Measurements from ENCODE around the gene VPS26C. TPM values are rescaled to one million over a fixed set of nuclear protein-coding genes. Genes with fewer than 3 reads are reported as not detected.

The VPS26C gene
- total and polyA plus RNA-seq, 2 of the 13 experiments (the other 11 are each of a cell fraction or from before 2014, with no cell fraction given), result 30.3 to 39.7 TPM

GRCh38 chr21:37220433-37220980 lies 46.6 kb downstream of the VPS26C start (continued):
- TF ChIP-seq ZNF615 (CRISPR knock-in tag; IDR thresholded peaks at IDR 0.05; ENCODE audit: borderline replicate concordance), result no peak
- no peak for TF ChIP-seq ZNF569 (CRISPR knock-in tag; IDR thresholded peaks at IDR 0.05; ENCODE audit: borderline replicate concordance)
- no peak for TF ChIP-seq ZNF563 (CRISPR knock-in tag; IDR thresholded peaks at IDR 0.05)
- TF ChIP-seq, protein P1, sequence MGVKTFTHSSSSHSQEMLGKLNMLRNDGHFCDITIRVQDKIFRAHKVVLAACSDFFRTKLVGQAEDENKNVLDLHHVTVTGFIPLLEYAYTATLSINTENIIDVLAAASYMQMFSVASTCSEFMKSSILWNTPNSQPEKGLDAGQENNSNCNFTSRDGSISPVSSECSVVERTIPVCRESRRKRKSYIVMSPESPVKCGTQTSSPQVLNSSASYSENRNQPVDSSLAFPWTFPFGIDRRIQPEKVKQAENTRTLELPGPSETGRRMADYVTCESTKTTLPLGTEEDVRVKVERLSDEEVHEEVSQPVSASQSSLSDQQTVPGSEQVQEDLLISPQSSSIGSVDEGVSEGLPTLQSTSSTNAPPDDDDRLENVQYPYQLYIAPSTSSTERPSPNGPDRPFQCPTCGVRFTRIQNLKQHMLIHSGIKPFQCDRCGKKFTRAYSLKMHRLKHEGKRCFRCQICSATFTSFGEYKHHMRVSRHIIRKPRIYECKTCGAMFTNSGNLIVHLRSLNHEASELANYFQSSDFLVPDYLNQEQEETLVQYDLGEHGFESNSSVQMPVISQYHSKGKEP (CRISPR knock-in tag; IDR thresholded peaks at IDR 0.05), result no peak
- TF ChIP-seq, protein P2, sequence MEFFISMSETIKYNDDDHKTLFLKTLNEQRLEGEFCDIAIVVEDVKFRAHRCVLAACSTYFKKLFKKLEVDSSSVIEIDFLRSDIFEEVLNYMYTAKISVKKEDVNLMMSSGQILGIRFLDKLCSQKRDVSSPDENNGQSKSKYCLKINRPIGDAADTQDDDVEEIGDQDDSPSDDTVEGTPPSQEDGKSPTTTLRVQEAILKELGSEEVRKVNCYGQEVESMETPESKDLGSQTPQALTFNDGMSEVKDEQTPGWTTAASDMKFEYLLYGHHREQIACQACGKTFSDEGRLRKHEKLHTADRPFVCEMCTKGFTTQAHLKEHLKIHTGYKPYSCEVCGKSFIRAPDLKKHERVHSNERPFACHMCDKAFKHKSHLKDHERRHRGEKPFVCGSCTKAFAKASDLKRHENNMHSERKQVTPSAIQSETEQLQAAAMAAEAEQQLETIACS (CRISPR knock-in tag; IDR thresholded peaks at IDR 0.05), result 0 out of 2 replicates have a peak, but pooled peaks have one; percentile 4
- no peak for TF ChIP-seq CERS6 (CRISPR knock-in tag; IDR thresholded peaks at IDR 0.05)
- TF ChIP-seq, protein P3, sequence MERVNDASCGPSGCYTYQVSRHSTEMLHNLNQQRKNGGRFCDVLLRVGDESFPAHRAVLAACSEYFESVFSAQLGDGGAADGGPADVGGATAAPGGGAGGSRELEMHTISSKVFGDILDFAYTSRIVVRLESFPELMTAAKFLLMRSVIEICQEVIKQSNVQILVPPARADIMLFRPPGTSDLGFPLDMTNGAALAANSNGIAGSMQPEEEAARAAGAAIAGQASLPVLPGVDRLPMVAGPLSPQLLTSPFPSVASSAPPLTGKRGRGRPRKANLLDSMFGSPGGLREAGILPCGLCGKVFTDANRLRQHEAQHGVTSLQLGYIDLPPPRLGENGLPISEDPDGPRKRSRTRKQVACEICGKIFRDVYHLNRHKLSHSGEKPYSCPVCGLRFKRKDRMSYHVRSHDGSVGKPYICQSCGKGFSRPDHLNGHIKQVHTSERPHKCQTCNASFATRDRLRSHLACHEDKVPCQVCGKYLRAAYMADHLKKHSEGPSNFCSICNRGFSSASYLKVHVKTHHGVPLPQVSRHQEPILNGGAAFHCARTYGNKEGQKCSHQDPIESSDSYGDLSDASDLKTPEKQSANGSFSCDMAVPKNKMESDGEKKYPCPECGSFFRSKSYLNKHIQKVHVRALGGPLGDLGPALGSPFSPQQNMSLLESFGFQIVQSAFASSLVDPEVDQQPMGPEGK (CRISPR knock-in tag; IDR thresholded peaks at IDR 0.05), result no peak
- TF ChIP-seq HNF4A (CRISPR knock-in tag; IDR thresholded peaks at IDR 0.05), result no peak
- TF ChIP-seq AGO1 (IDR thresholded peaks at IDR 0.05; ENCODE audit: low read depth, low read length, poor library complexity, severe bottlenecking), result no peak
- peak; percentile 34; the same call in 1 of the 2 replicates for TF ChIP-seq GABPA (IDR thresholded peaks at IDR 0.05; ENCODE audit: low read depth, low read length)
- no peak for TF ChIP-seq GABPA (CRISPR knock-in tag; IDR thresholded peaks at IDR 0.05; ENCODE audit: low read depth)
- TF ChIP-seq UBTF (CRISPR knock-in tag; IDR thresholded peaks at IDR 0.05), result peak; percentile 75
- no peak for TF ChIP-seq LRRFIP1 (CRISPR knock-in tag; conservative IDR thresholded peaks at IDR 0.05)
- no peak for TF ChIP-seq RFXAP (CRISPR knock-in tag; IDR thresholded peaks at IDR 0.05; ENCODE audit: borderline replicate concordance)
- TF ChIP-seq, protein P4, sequence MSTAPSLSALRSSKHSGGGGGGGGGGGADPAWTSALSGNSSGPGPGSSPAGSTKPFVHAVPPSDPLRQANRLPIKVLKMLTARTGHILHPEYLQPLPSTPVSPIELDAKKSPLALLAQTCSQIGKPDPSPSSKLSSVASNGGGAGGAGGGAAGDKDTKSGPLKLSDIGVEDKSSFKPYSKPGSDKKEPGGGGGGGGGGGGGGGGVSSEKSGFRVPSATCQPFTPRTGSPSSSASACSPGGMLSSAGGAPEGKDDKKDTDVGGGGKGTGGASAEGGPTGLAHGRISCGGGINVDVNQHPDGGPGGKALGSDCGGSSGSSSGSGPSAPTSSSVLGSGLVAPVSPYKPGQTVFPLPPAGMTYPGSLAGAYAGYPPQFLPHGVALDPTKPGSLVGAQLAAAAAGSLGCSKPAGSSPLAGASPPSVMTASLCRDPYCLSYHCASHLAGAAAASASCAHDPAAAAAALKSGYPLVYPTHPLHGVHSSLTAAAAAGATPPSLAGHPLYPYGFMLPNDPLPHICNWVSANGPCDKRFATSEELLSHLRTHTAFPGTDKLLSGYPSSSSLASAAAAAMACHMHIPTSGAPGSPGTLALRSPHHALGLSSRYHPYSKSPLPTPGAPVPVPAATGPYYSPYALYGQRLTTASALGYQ (CRISPR knock-in tag; IDR thresholded peaks at IDR 0.05), result no peak
- no peak for TF ChIP-seq ZNF713 (CRISPR knock-in tag; IDR thresholded peaks at IDR 0.05)

Measured in HepG2 (cell line).